Peyer's patch (tissue), 4 donors: Measurements from ENCODE around the gene WDR87.

Experiments used
- CTCF ChIP-seq, 6 experiments: fragments of 450-650 bp in 4 of 6; fragments of 200-600 bp in 2 of 6; sonication (generic) in 1 of 6; IDR thresholded peaks; one replicate each; pipeline ENCODE4 v1.5.1; 2017 to 2019; ENCODE audit warnings: antibody characterized with exemption in 6 of 6, mild to moderate bottlenecking in 3 of 6, moderate library complexity in 1 of 6
- POLR2A ChIP-seq, 2 donors: fragments of 450-650 bp; IDR thresholded peaks; one replicate each; pipeline ENCODE4 v1.5.1; 2017; ENCODE audit warnings: antibody characterized with exemption in 2 of 2, mild to moderate bottlenecking in 2 of 2, moderate library complexity in 2 of 2

DNA sequence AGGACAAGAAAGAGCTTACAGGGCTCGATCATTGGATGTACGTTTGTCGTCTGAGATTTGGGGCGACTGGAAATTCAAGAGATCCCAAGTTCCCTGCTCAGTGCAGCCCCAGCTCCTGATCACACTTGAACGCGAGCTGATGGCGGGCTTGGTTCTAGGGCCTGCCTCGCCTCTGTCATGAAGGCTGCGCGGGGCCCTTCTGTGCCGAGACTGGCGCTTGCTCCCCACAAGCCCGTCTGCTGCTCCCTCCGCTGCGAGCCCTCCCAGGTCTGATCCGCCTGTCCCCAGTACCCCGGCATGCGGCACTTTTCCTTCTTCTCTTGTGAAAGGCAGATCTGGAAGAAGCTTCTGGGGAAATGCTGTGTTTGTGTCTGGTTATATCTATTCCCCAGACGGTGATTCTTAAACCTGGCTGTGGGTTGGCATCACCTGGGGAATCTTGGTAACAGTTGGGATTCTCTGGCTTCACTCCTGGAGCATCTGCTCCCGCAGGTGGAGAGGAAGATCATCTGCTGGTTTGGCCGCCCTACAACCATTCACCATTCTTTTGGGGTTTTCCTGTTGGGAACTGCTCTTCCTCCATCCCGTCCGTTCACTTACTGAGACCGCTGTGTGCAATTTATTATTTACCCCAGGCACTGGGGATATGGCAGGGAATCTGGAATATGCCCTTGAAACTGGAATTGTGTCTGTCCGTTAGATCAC is 44.2 kb upstream of the WDR87 start:
- TF ChIP-seq CTCF (IDR thresholded peaks at IDR 0.05) (no peak), POLR2A (IDR thresholded peaks at IDR 0.05) (no peak)
